ENCODE data around the gene PRDX5.

The PRDX5 gene

DNA sequence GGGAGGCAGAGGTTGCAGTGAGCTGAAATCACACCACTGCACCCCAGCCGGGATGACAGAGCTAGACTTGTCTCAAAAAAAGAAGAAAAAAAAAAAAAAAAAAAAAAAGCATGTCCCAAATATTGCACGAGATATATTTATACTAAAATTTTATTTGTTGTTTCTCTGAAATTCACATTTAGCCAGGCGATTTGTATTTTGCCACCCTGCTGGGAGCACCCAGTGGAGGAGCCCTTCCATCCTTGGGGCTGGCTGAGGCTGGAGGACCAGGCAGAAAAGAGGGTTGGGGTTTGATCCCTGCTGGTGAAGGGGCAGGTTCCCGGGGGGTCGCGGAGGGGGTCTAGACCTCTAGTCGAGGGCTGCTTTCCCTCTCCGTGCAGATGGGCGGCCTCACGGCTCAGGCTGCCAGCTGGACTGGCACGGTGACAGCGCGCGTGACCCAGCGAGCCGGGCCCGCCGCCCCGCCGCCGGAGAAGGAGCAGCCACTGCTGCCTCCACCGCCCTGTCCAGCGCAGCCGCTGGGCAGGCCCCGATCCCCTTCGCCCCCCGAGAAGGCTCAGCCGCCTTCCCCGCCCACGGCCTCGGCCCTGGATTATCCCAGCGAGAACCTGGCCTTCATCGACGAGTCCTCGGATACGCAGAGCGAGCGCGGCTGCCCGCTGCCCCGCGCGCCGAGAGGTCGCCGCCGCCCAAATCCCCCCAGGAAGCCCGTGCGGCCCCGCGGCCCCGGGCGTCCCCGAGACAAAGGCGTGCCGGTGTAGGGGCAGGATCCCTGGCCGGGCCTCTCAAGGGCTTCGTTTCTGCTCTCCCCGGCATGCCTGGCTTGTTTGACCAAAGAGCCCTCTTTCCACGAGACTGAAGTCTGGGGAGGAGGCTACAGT, 18.7 kb upstream of the PRDX5 start:
- no peak for ATAC-seq
- TF ChIP-seq ARNTL (CRISPR knock-in tag; IDR thresholded peaks at IDR 0.05; ENCODE audit: borderline replicate concordance, low read depth): no peak
- TF ChIP-seq BACH2 (CRISPR knock-in tag; IDR thresholded peaks at IDR 0.05; ENCODE audit: borderline replicate concordance): no peak
- TF ChIP-seq, protein P1, sequence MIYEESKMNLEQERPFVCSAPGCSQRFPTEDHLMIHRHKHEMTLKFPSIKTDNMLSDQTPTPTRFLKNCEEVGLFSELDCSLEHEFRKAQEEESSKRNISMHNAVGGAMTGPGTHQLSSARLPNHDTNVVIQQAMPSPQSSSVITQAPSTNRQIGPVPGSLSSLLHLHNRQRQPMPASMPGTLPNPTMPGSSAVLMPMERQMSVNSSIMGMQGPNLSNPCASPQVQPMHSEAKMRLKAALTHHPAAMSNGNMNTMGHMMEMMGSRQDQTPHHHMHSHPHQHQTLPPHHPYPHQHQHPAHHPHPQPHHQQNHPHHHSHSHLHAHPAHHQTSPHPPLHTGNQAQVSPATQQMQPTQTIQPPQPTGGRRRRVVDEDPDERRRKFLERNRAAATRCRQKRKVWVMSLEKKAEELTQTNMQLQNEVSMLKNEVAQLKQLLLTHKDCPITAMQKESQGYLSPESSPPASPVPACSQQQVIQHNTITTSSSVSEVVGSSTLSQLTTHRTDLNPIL (CRISPR knock-in tag; IDR thresholded peaks at IDR 0.05; ENCODE audit: low read depth): no peak
- TF ChIP-seq CSDC2 (CRISPR knock-in tag; IDR thresholded peaks at IDR 0.05): no peak
- no peak for TF ChIP-seq RARB (CRISPR knock-in tag; IDR thresholded peaks at IDR 0.05)
- TF ChIP-seq ESRRG (CRISPR knock-in tag; IDR thresholded peaks at IDR 0.05): no peak
- TF ChIP-seq PPARA (CRISPR knock-in tag; IDR thresholded peaks at IDR 0.05; ENCODE audit: borderline replicate concordance): no peak
- TF ChIP-seq ZNF565 (CRISPR knock-in tag; conservative IDR thresholded peaks at IDR 0.05; ENCODE audit: low read depth): no peak
- TF ChIP-seq ZNF70 (CRISPR knock-in tag; IDR thresholded peaks at IDR 0.05): no peak
- TF ChIP-seq, protein P2, sequence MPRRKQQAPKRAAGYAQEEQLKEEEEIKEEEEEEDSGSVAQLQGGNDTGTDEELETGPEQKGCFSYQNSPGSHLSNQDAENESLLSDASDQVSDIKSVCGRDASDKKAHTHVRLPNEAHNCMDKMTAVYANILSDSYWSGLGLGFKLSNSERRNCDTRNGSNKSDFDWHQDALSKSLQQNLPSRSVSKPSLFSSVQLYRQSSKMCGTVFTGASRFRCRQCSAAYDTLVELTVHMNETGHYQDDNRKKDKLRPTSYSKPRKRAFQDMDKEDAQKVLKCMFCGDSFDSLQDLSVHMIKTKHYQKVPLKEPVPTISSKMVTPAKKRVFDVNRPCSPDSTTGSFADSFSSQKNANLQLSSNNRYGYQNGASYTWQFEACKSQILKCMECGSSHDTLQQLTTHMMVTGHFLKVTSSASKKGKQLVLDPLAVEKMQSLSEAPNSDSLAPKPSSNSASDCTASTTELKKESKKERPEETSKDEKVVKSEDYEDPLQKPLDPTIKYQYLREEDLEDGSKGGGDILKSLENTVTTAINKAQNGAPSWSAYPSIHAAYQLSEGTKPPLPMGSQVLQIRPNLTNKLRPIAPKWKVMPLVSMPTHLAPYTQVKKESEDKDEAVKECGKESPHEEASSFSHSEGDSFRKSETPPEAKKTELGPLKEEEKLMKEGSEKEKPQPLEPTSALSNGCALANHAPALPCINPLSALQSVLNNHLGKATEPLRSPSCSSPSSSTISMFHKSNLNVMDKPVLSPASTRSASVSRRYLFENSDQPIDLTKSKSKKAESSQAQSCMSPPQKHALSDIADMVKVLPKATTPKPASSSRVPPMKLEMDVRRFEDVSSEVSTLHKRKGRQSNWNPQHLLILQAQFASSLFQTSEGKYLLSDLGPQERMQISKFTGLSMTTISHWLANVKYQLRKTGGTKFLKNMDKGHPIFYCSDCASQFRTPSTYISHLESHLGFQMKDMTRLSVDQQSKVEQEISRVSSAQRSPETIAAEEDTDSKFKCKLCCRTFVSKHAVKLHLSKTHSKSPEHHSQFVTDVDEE (CRISPR knock-in tag; IDR thresholded peaks at IDR 0.05): no peak
- TF ChIP-seq, protein P3, sequence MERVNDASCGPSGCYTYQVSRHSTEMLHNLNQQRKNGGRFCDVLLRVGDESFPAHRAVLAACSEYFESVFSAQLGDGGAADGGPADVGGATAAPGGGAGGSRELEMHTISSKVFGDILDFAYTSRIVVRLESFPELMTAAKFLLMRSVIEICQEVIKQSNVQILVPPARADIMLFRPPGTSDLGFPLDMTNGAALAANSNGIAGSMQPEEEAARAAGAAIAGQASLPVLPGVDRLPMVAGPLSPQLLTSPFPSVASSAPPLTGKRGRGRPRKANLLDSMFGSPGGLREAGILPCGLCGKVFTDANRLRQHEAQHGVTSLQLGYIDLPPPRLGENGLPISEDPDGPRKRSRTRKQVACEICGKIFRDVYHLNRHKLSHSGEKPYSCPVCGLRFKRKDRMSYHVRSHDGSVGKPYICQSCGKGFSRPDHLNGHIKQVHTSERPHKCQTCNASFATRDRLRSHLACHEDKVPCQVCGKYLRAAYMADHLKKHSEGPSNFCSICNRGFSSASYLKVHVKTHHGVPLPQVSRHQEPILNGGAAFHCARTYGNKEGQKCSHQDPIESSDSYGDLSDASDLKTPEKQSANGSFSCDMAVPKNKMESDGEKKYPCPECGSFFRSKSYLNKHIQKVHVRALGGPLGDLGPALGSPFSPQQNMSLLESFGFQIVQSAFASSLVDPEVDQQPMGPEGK (CRISPR knock-in tag; IDR thresholded peaks at IDR 0.05; ENCODE audit: borderline replicate concordance): no peak
- no peak for TF ChIP-seq ZFP3 (CRISPR knock-in tag; IDR thresholded peaks at IDR 0.05)

DNA sequence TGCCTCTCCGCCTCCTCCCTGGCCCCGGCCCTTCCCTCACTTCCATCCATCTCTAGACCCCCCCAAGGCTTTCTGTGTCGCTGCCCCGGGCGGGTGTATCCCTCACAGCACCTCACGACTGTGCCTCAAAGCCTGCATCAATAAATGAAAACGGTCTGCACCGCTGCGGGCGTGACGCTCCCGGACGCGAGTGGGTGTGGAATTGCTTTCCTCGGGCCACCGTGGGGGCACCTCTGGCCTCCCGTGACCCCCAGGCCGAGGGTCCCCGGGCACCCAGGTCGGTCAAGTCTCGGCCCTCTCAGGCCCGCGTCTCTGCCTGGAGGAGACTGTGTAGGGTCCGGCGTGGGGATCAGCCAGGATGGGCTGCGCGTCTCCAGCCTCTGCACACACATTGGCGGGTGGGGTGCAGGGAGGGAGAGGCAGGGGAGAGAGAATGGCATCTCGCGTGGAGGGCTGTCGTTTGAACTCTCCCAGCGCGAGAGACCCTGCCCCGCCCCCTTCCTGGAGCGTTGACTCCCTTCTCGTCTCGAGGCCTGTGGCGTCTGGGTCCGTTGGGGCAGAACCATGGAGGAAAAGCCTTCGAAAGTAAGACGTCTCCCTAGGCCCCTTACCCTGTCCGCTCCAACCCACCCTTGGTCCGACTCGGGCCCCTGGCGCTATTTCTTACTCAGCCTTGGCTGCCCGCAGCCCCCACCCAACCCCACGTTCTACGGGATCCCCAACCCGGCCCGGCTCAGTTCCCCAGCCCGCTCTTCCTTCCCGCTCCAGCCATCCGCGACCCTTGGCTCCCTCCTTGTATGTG, 17.9 kb upstream of the PRDX5 start, which contains the start of gene CATSPERZ:
CATSPERZ (plus strand) TSS at position 512 of the 802 bp plus-strand sequence; CDS start at position 565, 53 bp downstream.
- no peak for ATAC-seq
- TF ChIP-seq, protein P4, sequence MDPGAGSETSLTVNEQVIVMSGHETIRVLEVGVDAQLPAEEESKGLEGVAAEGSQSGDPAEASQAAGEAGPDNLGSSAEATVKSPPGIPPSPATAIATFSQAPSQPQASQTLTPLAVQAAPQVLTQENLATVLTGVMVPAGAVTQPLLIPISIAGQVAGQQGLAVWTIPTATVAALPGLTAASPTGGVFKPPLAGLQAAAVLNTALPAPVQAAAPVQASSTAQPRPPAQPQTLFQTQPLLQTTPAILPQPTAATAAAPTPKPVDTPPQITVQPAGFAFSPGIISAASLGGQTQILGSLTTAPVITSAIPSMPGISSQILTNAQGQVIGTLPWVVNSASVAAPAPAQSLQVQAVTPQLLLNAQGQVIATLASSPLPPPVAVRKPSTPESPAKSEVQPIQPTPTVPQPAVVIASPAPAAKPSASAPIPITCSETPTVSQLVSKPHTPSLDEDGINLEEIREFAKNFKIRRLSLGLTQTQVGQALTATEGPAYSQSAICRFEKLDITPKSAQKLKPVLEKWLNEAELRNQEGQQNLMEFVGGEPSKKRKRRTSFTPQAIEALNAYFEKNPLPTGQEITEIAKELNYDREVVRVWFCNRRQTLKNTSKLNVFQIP (CRISPR knock-in tag; IDR thresholded peaks at IDR 0.05; ENCODE audit: borderline replicate concordance, low read depth): no peak
- TF ChIP-seq ZNF70 (CRISPR knock-in tag; IDR thresholded peaks at IDR 0.05): no peak
- no peak for TF ChIP-seq ESRRG (CRISPR knock-in tag; IDR thresholded peaks at IDR 0.05)
- no peak for TF ChIP-seq CSDC2 (CRISPR knock-in tag; IDR thresholded peaks at IDR 0.05)
- no peak for TF ChIP-seq ZFP30 (CRISPR knock-in tag; IDR thresholded peaks at IDR 0.05)
- TF ChIP-seq SNAI2 (CRISPR knock-in tag; IDR thresholded peaks at IDR 0.05): no peak
- TF ChIP-seq TCF4 (CRISPR knock-in tag; IDR thresholded peaks at IDR 0.05; ENCODE audit: borderline replicate concordance): no peak
- TF ChIP-seq, protein P2 (CRISPR knock-in tag; IDR thresholded peaks at IDR 0.05): no peak
- no peak for TF ChIP-seq ARNTL (CRISPR knock-in tag; IDR thresholded peaks at IDR 0.05; ENCODE audit: borderline replicate concordance, low read depth)
- TF ChIP-seq, protein P5, sequence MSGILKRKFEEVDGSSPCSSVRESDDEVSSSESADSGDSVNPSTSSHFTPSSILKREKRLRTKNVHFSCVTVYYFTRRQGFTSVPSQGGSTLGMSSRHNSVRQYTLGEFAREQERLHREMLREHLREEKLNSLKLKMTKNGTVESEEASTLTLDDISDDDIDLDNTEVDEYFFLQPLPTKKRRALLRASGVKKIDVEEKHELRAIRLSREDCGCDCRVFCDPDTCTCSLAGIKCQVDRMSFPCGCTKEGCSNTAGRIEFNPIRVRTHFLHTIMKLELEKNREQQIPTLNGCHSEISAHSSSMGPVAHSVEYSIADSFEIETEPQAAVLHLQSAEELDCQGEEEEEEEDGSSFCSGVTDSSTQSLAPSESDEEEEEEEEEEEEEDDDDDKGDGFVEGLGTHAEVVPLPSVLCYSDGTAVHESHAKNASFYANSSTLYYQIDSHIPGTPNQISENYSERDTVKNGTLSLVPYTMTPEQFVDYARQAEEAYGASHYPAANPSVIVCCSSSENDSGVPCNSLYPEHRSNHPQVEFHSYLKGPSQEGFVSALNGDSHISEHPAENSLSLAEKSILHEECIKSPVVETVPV (CRISPR knock-in tag; IDR thresholded peaks at IDR 0.05): no peak
- no peak for TF ChIP-seq PPARA (CRISPR knock-in tag; IDR thresholded peaks at IDR 0.05; ENCODE audit: borderline replicate concordance)
- no peak for TF ChIP-seq ZC3H10 (CRISPR knock-in tag; IDR thresholded peaks at IDR 0.05)
- no peak for TF ChIP-seq ZFP3 (CRISPR knock-in tag; IDR thresholded peaks at IDR 0.05)
- TF ChIP-seq, protein P1 (CRISPR knock-in tag; IDR thresholded peaks at IDR 0.05; ENCODE audit: low read depth): no peak
- TF ChIP-seq, protein P3 (CRISPR knock-in tag; IDR thresholded peaks at IDR 0.05; ENCODE audit: borderline replicate concordance): no peak
- no peak for TF ChIP-seq GLIS3 (CRISPR knock-in tag; IDR thresholded peaks at IDR 0.05)
- no peak for TF ChIP-seq TOX (CRISPR knock-in tag; IDR thresholded peaks at IDR 0.05; ENCODE audit: borderline replicate concordance)

Measured in SK-N-SH treated with all-trans-retinoic acid at 6 μM for 48 hours (cell line).